ENCODE results near the gene CIITA. TPM values are rescaled to one million over a fixed set of nuclear protein-coding genes. Genes with fewer than 3 reads are reported as not detected.
A peak's percentile ranks its signal among the peaks of the same experiment; 100 is the strongest.
"Not testable (repeated sequence)": the region's sequence is repeated elsewhere in the genome, so short reads cannot be mapped to it uniquely, and the experiment has no call there.

CIITA gene
- polyA plus RNA-seq, 10 donors = 1.0 to 3.2 (median 1.7) TPM

GRCh38 chr16:10935226-10935915 lies 58.4 kb downstream of the CIITA start:
- no peak for DNase-seq

GRCh38 chr16:10936272-10936984 lies 59.4 kb downstream of the CIITA start:
- no peak for DNase-seq

- no peak for DNase-seq
These were observed 60.3 kb downstream of the CIITA start for GRCh38 chr16:10937068-10937859.

- no peak for DNase-seq
These were observed 61.3 kb downstream of the CIITA start for GRCh38 chr16:10938321-10938720.

- no peak for DNase-seq
These were observed 62.0 kb downstream of the CIITA start for GRCh38 chr16:10938796-10939648.

GRCh38 chr16:10939649-10940234 lies 62.7 kb downstream of the CIITA start:
- no peak for DNase-seq

GRCh38 chr16:10940501-10941079 lies 63.6 kb downstream of the CIITA start:
- DNase-seq = peak in 1 of 3 donors; percentile 48

GRCh38 chr16:10941127-10941933 lies 64.3 kb downstream of the CIITA start:
- peak in 1 of 3 donors; percentile 54 for DNase-seq

GRCh38 chr16:10941935-10942351 lies 64.9 kb downstream of the CIITA start:
- DNase-seq = not testable (repeated sequence)

GRCh38 chr16:10942352-10943063 lies 65.5 kb downstream of the CIITA start, which contains the start of gene DEXI:
Gene DEXI, minus strand, starts transcription at chr16:10942468. Its CDS starts 463 bp downstream, at chr16:10942005.
- peak; percentile 90 to 95 (median 93) for DNase-seq

- DNase-seq = no peak
These were observed 66.0 kb downstream of the CIITA start for GRCh38 chr16:10943064-10943353.

- peak; percentile 96 to 99 (median 97) for DNase-seq
These were observed 67.5 kb downstream of the CIITA start, which contains the start of gene CLEC16A for GRCh38 chr16:10944249-10945064. Gene CLEC16A, plus strand, starts transcription at chr16:10944564. Its CDS starts 154 bp downstream, at chr16:10944718.

GRCh38 chr16:10945065-10945787 lies 68.2 kb downstream of the CIITA start:
- no peak for DNase-seq

- no peak for DNase-seq
These were observed 69.3 kb downstream of the CIITA start for GRCh38 chr16:10946308-10946707.

- no peak for DNase-seq
These were observed 70.3 kb downstream of the CIITA start for GRCh38 chr16:10947211-10947787.

- DNase-seq = no peak
These were observed 72.5 kb downstream of the CIITA start for GRCh38 chr16:10949424-10949970.

GRCh38 chr16:10950393-10950792 lies 73.4 kb downstream of the CIITA start:
- DNase-seq = no peak

All from muscle of back (tissue), 11 donors.